Posterior cingulate gyrus (tissue), 11 donors: Measurements from ENCODE around the gene NBPF12.
A peak's percentile ranks its signal among the peaks of the same experiment; 100 is the strongest.
"Not testable (repeated sequence)": the region's sequence is repeated elsewhere in the genome, so short reads cannot be mapped to it uniquely, and the experiment has no call there.

Source experiments
- DNase-seq, 10 donors: peaks; one replicate each; pipeline versions ENCODE4 v3.0.0 to v3.0.0-alpha.2; 2020 to 2021; ENCODE audit warnings: mixed read lengths in 3 of 10
- intact Hi-C: fragments of 100-400 bp; cut with DNase I; formaldehyde crosslinking; loops from one replicate; pipeline ENCODE4 v1.15.1; 2023

Gene NBPF12

GRCh38 chr1:146938242-146938902 lies at the start of gene NBPF12:
NBPF12 (plus strand) TSS chr1:146938324; CDS start chr1:146960144, 21,820 bp downstream.
- DNase-seq: peak; percentile 75 to 98 (median 81)
- intact Hi-C loops: not testable (repeated sequence)

DNA sequence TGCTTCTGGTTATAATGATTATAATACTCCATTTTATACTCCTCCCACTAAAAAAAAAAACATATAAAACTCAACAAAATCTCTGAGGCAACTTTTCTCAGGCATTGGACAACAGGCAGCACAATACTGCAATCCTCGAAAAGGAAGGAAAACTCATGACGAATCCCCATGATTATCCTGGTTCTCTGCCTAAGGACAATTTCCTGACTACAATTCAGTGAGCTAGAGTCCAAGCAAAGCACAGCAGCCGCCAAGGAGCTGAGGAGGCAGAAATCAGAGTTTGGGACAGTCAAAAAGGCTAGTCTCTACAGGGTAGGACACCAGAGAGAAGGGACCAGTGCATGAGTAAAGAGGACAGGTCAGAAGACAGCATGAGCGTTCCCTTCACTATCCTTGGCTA lies 46.8 kb upstream of the NBPF12 start:
- intact Hi-C loops, DNase-seq: not testable (repeated sequence)

GRCh38 chr1:146892331-146892730 lies 45.8 kb upstream of the NBPF12 start:
- DNase-seq, intact Hi-C loops: not testable (repeated sequence)

GRCh38 chr1:146907565-146908261 lies 30.4 kb upstream of the NBPF12 start:
- intact Hi-C loops: not testable (repeated sequence)

DNA sequence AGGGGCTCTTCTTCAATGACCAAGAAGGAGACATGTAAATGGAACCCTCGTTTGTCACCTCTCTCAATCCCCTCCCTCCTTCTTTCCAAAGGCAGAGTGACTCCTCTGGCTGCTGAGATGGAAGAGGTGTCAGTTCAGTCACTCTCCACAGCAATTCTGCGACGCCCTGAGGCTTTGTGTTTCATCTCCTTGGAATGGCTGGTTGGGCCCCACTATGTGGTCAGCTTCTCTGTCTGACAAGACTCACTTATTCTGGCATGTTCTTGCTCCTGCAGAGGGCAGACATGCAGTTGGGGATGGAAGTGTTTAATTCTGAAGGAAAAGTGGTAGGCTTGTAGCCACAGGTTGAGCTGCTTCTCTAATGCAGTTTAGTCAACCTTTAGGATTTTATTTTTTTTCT lies 25.1 kb upstream of the NBPF12 start:
- DNase-seq, intact Hi-C loops: not testable (repeated sequence)

More at GRCh38 chr1:146907565-146908261, 30.4 kb upstream of the NBPF12 start:
- DNase-seq: not testable (repeated sequence)

GRCh38 chr1:146920811-146921210 lies 17.3 kb upstream of the NBPF12 start:
- DNase-seq, intact Hi-C loops: not testable (repeated sequence)

DNA sequence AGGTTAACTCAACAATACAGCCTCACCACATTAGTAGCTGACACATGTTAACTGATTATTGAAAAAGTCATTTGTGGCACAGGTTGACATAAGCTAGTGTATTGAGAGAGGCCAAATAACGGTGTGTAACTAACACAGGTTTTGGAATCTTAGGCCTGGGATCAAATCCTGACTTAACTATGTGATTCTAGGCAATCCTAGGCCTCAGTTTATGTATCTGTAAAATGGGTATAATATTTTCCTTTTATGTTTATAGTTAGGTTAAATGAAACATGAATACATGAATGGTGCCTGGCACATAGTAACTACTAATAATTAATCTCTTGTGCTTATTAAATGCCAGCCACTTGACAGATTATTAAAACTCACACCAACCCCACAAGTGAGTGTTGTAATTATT lies 15.5 kb upstream of the NBPF12 start:
- DNase-seq, intact Hi-C loops: not testable (repeated sequence)

GRCh38 chr1:146924106-146924505 lies 14.0 kb upstream of the NBPF12 start:
- intact Hi-C loops, DNase-seq: not testable (repeated sequence)

GRCh38 chr1:146926413-146926812 lies 11.7 kb upstream of the NBPF12 start:
- intact Hi-C loops, DNase-seq: not testable (repeated sequence)

DNA sequence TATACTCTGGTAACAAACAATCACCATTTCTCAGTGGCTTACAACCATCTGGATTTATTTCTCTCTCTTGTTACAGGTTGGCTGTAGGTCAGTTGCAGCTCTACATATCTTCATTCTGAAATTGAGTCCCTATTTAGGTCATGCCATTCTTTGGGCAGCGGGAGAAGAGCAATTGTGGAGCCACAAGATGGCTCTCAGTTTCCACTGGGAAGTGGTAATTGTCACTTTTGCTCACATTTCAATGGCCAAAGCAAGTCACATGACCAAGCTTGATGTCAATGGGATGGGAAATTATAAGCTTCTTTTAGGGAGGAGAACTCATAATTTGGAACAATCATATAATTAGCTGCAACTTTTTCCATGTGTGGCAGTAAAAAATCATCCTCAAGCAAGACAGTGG lies 7.9 kb upstream of the NBPF12 start:
- DNase-seq, intact Hi-C loops: not testable (repeated sequence)

DNA sequence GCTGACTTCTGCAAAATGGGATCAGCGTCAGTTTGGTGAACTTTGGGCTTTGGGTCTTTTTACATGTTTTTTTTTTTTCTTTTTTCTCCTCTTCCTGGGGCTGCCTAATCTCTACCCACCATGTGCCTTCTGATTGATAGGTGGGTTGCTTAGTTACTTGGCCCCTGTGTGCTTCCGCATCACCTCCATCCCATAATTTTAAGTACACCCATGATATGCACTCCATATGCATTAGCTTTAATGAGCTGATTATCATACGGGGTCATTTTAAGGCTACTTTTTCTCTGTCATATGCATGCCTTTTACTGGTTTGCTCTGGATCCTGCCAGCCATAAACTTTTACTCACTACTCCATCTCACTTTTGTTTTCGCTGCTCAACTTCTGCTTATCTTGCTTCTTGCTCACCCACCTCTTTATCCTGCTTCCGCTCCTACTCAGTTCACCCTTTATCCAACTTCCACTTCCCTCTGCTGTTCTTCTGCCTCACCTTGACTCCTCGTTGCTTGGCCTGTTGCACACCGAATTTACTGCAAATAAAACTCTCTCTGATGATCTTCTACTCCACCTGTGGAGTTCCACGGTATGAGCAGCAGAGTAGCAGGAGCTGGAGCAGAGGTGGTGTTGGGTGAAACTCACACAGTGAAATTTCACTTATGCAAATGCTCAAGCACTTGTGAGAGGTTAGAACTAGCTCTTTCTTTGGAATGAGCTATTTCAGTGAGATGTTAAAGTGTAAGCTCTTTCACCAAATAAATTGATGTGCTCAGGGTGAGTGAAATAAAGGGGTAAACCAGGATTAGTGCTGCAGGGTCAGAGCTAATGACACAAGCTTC lies 3.5 kb upstream of the NBPF12 start:
- DNase-seq, intact Hi-C loops: not testable (repeated sequence)

DNA sequence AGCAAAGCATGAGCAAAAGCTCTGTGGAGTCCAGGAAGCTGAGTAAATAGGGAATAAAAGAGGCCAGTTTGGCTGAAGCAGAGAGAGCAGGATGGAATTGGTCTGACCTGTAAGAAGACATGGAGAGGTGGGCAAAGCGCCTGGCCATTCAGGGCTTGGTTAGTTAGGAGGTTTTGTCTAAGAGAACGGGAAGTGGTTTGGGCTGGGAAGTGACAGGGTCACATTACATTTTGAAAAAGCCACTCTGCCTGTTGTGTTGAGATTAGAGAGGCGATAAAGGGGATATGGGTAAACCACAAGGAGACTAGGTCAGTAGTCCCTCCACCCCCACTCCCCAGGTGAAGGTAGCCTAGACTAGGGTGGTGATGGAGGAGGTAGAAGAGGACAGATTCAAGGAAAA lies 662 bp upstream of the NBPF12 start:
- intact Hi-C loops, DNase-seq: not testable (repeated sequence)

DNA sequence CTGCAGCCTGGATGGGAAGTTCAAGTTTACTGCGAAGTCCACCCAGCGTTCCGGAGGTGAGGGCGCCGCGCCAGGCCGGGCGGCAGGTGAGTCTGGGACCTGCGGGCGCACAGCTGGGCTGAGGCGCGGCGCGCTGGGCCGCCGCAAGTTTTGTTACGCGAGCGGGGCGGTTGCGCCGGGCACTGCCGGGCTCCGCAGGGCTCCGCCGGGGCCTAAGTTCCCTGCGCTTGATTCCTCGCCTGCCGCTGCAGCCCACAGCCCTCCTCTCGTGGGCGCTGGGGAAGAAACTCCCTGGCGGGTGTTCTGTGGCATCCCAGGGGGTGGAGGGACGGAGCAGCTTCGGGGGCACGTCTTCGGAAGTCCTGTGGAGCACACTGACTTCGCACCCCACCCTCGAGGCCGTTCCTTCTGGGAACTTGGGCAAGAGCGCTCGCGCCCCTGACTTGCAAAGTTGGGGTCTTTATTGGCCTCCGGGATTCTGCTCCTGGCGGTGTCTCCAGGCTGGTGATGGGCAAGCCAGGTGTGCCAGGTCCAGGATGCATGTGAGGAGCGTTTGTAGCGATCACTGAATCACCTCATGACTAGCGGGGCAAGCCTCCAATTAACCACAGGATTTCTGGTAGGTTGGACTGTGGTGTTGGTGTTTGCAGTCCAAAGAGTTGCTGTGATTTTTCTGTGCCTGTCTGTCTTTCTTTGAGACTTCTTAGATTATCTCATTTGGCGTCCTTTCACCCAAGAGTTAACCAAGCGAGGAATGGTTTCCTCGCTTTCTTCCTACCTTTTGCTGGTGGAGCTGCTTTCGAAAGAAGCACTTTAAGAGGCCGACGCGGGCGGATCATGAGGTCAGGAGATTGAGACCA lies 1.0 kb downstream of the NBPF12 start:
- intact Hi-C loops: not testable (repeated sequence)
- peak in 6 of 10 donors; percentile 5 to 87 (median 42) for DNase-seq

GRCh38 chr1:146940293-146940692 lies 2.2 kb downstream of the NBPF12 start:
- intact Hi-C loops: not testable (repeated sequence)

GRCh38 chr1:146943342-146943886 lies 5.3 kb downstream of the NBPF12 start:
- DNase-seq, intact Hi-C loops: not testable (repeated sequence)

More at GRCh38 chr1:146940293-146940692, 2.2 kb downstream of the NBPF12 start:
- not testable (repeated sequence) for DNase-seq

- intact Hi-C loops: not testable (repeated sequence)
Observed at GRCh38 chr1:146948127-146948526, 10.0 kb downstream of the NBPF12 start.

DNA sequence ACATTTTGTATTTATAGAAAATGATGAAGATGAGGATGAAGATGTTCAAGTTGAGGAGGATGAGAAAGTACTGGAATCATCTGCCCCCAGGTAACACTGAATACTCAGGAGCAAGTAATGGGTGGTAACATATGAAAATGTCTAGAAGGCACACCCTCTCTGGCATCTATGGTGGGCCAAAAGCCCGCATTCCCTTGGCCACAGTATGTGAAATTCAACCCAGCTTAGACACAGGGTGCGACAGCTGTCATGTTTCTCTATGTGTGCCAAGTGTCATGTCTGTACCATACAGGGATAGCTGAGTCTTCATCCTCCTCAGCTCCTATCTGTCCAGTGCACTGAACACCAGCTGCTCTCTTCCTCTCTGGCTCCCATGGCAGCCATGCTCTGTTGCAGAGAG lies 26.2 kb downstream of the NBPF12 start:
- intact Hi-C loops: not testable (repeated sequence)

More at GRCh38 chr1:146948127-146948526, 10.0 kb downstream of the NBPF12 start:
- DNase-seq: not testable (repeated sequence)

GRCh38 chr1:146966351-146966750 lies 28.2 kb downstream of the NBPF12 start:
- DNase-seq, intact Hi-C loops: not testable (repeated sequence)

More for the DNA sequence above, 26.2 kb downstream of the NBPF12 start:
- DNase-seq: not testable (repeated sequence)

DNA sequence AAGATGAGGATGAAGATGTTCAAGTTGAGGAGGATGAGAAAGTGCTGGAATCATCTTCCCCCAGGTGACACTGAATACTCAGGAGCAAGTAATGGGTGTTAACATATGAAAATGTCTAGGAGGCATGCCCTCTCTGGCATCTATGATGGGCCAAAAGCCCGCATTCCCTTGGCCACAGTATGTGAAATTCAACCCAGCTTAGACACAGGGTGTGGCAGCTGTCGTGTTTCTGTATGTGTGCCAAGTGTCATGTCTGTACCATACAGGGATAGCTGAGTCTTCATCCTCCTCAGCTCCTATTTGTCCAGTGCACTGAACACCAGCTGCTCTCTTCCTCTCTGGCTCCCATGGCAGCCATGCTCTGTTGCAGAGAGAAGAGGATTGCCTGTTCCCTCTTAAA lies 32.5 kb downstream of the NBPF12 start:
- intact Hi-C loops, DNase-seq: not testable (repeated sequence)
